OCI-LY7 (cell line): ENCODE data around the gene PPHLN1. TPM values are rescaled to one million over a fixed set of nuclear protein-coding genes. Genes with fewer than 3 reads are reported as not detected.

ENCODE experiments used
- BruUV-seq: library from RNA; stranded (reverse); fragments of 400-500 nt; replicated peaks from 2 replicates; lab custom pipeline; 2021; lab: Mats Ljungman, UMichigan
- CTCF ChIA-PET: fragments of 300-600 bp; sonication (Branson Sonifier 250); formaldehyde crosslinking; loops from one replicate; lab custom pipeline; 2022; ENCODE audit warnings: antibody characterized with exemption; ENCODE audit not compliant: unreplicated experiment; lab: Charles Lee
- POLR2A ChIA-PET: fragments of 300-600 bp; sonication (Branson Sonifier 250); formaldehyde crosslinking; loops from one replicate; lab custom pipeline; 2022; ENCODE audit warnings: antibody characterized with exemption; lab: Charles Lee
- DNase-seq: peaks from one replicate; pipeline ENCODE4 v3.0.0-alpha.2; 2015; ENCODE audit warnings: low spot score
- H2AFZ ChIP-seq: fragments of 200-600 bp; sonication (generic), shearing (Covaris generic); 2 replicates; pipeline ENCODE4 v1.6.1; 2014; ENCODE audit warnings: mild to moderate bottlenecking, antibody characterized with exemption, low read length, moderate library complexity
- H3K27ac ChIP-seq: fragments of 200-600 bp; sonication (generic); 2 replicates; pipeline ENCODE4 v1.5.1; 2014; ENCODE audit warnings: mixed run types, low read depth, mild to moderate bottlenecking, moderate library complexity, low read length, inconsistent platforms; ENCODE audit not compliant: poor library complexity, severe bottlenecking
- H3K36me3 ChIP-seq: fragments of 200-600 bp; sonication (generic); 2 replicates; pipeline ENCODE4 v1.6.1; 2014; ENCODE audit warnings: mild to moderate bottlenecking, antibody characterized with exemption, low read length, moderate library complexity, mixed read lengths; ENCODE audit not compliant: insufficient read depth
- H3K4me1 ChIP-seq: fragments of 200-600 bp; sonication (generic); 2 replicates; pipeline ENCODE4 v1.5.1; 2014; ENCODE audit warnings: mild to moderate bottlenecking, low read length; ENCODE audit not compliant: insufficient read depth, poor library complexity, severe bottlenecking
- H3K4me2 ChIP-seq: fragments of 200-600 bp; sonication (generic); 2 replicates; pipeline ENCODE4 v1.6.1; 2014; ENCODE audit warnings: mild to moderate bottlenecking, low read length
- H3K4me3 ChIP-seq: fragments of 200-600 bp; sonication (generic); 2 replicates; pipeline ENCODE4 v1.5.1; 2014; ENCODE audit warnings: mild to moderate bottlenecking, low read depth, low read length; ENCODE audit not compliant: poor library complexity, severe bottlenecking
- H3K79me2 ChIP-seq: fragments of 200-600 bp; sonication (generic); 2 replicates; pipeline ENCODE4 v1.6.1; 2016; ENCODE audit warnings: low read depth, mild to moderate bottlenecking, low read length, moderate library complexity, mixed read lengths; ENCODE audit not compliant: insufficient read depth
- H3K9me2 ChIP-seq: fragments of 200-600 bp; sonication (generic); 2 replicates; pipeline ENCODE4 v1.6.1; 2016; ENCODE audit warnings: mild to moderate bottlenecking, low read length, mixed read lengths; ENCODE audit not compliant: insufficient read depth
- H3K9me3 ChIP-seq: fragments of 200-600 bp; sonication (generic); 2 replicates; pipeline ENCODE4 v1.6.1; 2014; ENCODE audit warnings: mild to moderate bottlenecking, mixed run types, low read length, mixed read lengths
- H4K20me1 ChIP-seq: fragments of 200-600 bp; sonication (generic); 2 replicates; pipeline ENCODE4 v1.6.1; 2014; ENCODE audit warnings: mild to moderate bottlenecking, antibody characterized with exemption, low read length, moderate library complexity, mixed read lengths; ENCODE audit not compliant: insufficient read depth
- EZH2phosphoT487 ChIP-seq: fragments of 200-600 bp; sonication (generic); IDR thresholded peaks from 2 replicates; pipeline ENCODE4 v1.6.1; 2018; ENCODE audit warnings: low read depth, borderline replicate concordance, mild to moderate bottlenecking, mixed run types, antibody characterized with exemption, low read length, moderate library complexity, mixed read lengths
- intact Hi-C: fragments of 100-400 bp; cut with micrococcal nuclease; formaldehyde crosslinking; loops from one replicate; pipeline ENCODE4 v1.10.0; 2022; ENCODE audit not compliant: unreplicated experiment
- total RNA-seq, 2 experiments: library from RNA; depleted of rRNA in 1 of 2; stranded (reverse); fragments of >200 nt in 1 of 2; shearing (Covaris generic) in 1 of 2; gene quantifications; 2 replicates each; pipeline ENCODE4 v1.2.3, GENCODE V29; 2014 to 2022
- TF ChIP-seq, protein P1 (sequence below): fragments of 200-600 bp; sonication (generic); conservative IDR thresholded peaks from 2 replicates; pipeline ENCODE4 v1.5.1; 2014; ENCODE audit warnings: mild to moderate bottlenecking, antibody characterized with exemption, low read length, moderate library complexity, mixed read lengths

The PPHLN1 gene
- total RNA-seq, 2 experiments from 2014 or later, result 95.3 to 97.6 TPM

DNA sequence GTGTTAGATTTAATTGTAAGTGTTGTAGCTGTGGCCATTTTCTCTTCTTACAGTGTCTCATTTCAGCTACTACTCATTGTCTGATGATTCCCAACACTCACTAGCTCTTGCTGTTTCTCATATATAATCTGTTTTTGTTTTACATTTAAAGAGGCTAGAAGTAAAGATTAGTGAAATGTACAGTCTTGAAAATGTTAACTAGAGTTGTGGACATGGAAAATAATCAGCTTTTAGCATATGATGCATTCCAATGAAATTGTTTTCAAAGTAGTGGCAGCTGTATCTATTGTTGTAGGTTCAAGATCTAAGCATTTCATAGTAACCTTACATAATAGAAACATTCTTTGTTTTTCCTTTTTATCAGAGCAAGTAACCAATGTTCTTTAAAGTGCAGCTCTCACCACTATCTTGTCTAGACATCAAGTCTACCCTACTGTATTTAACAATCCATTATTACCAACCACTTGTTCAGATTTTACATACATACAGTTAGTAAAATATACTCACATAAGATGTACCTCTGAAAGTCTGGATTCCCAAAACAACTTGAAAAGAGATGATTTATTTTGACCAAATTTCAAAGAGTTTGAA is 76.9 kb downstream of the PPHLN1 start:
- Histone ChIP-seq H3K4me3 (no peak overlapping the region), H3K9me3 (no peaks in the 10 kb centered on the region), H3K4me1 (no peaks in the 10 kb centered on the region), H3K9me2 (no peaks in the 10 kb centered on the region), H3K79me2 (no peaks in the 10 kb centered on the region), H3K36me3 (peaks cover 79% of the 10 kb centered on the region), H3K27ac (no peak overlapping the region), H4K20me1 (no peaks in the 10 kb centered on the region), H3K4me2 (no peak overlapping the region), H2AFZ (no peak overlapping the region)
- POLR2A ChIA-PET, result interaction anchor here (0.6 to 2.5 kb wide), 7 partner anchors 11 to 808 kb away, joined by 3 to 12 read pairs (median 4); no protein-coding TSS in a partner anchor
- TF ChIP-seq EZH2phosphoT487, result no peak
- TF ChIP-seq, protein P1, sequence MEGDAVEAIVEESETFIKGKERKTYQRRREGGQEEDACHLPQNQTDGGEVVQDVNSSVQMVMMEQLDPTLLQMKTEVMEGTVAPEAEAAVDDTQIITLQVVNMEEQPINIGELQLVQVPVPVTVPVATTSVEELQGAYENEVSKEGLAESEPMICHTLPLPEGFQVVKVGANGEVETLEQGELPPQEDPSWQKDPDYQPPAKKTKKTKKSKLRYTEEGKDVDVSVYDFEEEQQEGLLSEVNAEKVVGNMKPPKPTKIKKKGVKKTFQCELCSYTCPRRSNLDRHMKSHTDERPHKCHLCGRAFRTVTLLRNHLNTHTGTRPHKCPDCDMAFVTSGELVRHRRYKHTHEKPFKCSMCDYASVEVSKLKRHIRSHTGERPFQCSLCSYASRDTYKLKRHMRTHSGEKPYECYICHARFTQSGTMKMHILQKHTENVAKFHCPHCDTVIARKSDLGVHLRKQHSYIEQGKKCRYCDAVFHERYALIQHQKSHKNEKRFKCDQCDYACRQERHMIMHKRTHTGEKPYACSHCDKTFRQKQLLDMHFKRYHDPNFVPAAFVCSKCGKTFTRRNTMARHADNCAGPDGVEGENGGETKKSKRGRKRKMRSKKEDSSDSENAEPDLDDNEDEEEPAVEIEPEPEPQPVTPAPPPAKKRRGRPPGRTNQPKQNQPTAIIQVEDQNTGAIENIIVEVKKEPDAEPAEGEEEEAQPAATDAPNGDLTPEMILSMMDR, result no peak
- intact Hi-C loops, result no loop called here
- DNase-seq, result no peak
- no TSS peak for BruUV-seq
- CTCF ChIA-PET, result interaction anchor here (0.9 kb wide), 1 partner anchor 58 kb away, joined by 3 read pairs; no protein-coding TSS in a partner anchor

DNA sequence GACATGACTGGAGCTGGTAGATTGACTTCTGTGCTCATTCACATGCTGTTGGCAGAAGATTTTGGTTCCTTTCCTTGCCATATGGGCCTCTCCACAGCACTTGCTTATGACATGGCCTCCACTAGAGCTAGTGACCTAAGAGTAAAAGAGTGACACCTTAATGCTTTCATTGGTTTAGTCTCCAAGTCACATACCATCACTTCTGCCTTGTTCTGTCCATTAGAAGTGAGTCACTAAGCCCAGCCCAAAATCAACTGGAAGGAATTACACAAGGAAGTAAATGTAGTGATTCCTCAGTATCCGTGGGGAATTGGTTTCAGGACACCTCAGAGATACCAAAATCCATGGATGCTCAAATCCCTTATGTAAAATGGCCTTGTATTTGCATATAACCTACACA is 81.3 kb downstream of the PPHLN1 start:
- CTCF ChIA-PET, result no interaction called here
- Histone ChIP-seq H3K9me2 (no peaks in the 10 kb centered on the region), H3K79me2 (no peaks in the 10 kb centered on the region), H2AFZ (no peak overlapping the region), H3K36me3 (peaks cover 42% of the 10 kb centered on the region), H4K20me1 (no peaks in the 10 kb centered on the region), H3K4me3 (no peak overlapping the region), H3K9me3 (no peaks in the 10 kb centered on the region), H3K4me2 (no peak overlapping the region), H3K4me1 (no peaks in the 10 kb centered on the region), H3K27ac (no peak overlapping the region)
- TF ChIP-seq, protein P1, result no peak
- no peak for TF ChIP-seq EZH2phosphoT487
- intact Hi-C loops, result no loop called here
- POLR2A ChIA-PET, result interaction anchor here (0.6 to 0.8 kb wide), 3 partner anchors 13 to 262 kb away, joined by 3 read pairs; no protein-coding TSS in a partner anchor
- no peak for DNase-seq
- BruUV-seq, result no TSS peak

DNA sequence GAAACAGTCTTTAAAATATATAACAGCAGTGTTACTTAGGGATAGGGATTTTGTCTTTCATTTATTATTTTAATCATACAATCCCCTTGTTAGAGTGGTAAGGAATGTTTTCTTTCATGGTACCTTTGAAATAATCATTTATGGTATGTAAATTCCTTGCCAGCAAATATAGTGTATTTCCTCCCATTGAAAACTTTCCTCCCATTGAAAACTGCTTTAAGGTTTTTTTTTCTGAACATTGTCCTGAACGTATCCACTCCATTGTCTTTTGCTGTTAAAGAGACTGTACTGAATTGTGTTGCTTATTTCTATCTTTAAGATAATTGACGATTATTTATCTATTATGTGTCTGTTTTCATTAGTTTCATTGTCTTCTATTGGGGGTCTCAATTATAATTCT is 83.5 kb downstream of the PPHLN1 start:
- Histone ChIP-seq H3K4me3 (no peak overlapping the region), H3K9me3 (no peaks in the 10 kb centered on the region), H3K4me2 (no peak overlapping the region), H3K27ac (no peak overlapping the region), H3K79me2 (no peaks in the 10 kb centered on the region), H3K4me1 (no peaks in the 10 kb centered on the region), H3K36me3 (peaks cover 27% of the 10 kb centered on the region), H4K20me1 (no peaks in the 10 kb centered on the region), H2AFZ (no peak overlapping the region), H3K9me2 (no peaks in the 10 kb centered on the region)
- TF ChIP-seq, protein P1, result no peak
- TF ChIP-seq EZH2phosphoT487, result no peak
- DNase-seq, result no peak
- no TSS peak for BruUV-seq
- intact Hi-C loops, result no loop called here
- CTCF ChIA-PET, result no interaction called here
- POLR2A ChIA-PET, result no interaction called here
